Measurements from ENCODE around the gene TBCCD1.

DNA sequence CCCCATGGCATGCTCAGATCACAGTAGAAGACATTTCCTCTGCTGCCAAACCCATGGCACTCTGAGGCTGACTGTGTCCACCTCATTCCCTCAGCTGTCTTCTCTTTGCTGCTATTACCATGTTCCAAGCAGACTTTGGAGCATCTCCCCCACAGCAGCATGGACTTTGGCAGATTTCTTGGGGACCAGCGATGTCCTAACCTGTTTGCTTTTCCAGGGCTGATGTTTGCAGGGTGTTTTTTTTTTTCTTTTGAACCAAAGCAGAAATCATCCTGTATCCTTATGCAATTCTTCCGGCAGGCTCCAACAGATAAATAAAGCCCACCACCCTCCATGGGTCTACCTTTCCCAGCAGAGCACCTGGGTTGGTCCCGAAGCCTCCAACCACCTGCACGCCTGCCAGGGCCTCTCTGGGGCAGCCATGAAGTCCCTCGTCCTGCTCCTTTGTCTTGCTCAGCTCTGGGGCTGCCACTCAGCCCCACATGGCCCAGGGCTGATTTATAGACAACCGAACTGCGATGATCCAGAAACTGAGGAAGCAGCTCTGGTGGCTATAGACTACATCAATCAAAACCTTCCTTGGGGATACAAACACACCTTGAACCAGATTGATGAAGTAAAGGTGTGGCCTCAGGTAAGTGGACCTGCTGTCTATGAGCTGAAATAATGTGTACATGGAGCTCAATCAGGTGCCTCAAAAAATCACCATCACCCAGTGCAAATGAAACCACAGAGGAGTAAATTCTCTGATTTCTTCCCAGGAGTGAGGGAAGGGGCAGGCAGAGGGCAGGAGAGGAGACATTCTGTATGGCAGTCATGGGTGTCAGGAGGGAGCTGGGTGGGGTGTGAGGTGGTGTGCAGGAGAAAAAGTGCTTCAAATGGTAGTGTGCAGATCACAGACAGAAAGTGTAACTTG, 45.8 kb upstream of the TBCCD1 start, which contains the start of gene AHSG:
- TF ChIP-seq EZH2 (IDR thresholded peaks at IDR 0.05; ENCODE audit: borderline replicate concordance) = no peak
- TF ChIP-seq, protein P1, sequence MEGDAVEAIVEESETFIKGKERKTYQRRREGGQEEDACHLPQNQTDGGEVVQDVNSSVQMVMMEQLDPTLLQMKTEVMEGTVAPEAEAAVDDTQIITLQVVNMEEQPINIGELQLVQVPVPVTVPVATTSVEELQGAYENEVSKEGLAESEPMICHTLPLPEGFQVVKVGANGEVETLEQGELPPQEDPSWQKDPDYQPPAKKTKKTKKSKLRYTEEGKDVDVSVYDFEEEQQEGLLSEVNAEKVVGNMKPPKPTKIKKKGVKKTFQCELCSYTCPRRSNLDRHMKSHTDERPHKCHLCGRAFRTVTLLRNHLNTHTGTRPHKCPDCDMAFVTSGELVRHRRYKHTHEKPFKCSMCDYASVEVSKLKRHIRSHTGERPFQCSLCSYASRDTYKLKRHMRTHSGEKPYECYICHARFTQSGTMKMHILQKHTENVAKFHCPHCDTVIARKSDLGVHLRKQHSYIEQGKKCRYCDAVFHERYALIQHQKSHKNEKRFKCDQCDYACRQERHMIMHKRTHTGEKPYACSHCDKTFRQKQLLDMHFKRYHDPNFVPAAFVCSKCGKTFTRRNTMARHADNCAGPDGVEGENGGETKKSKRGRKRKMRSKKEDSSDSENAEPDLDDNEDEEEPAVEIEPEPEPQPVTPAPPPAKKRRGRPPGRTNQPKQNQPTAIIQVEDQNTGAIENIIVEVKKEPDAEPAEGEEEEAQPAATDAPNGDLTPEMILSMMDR (IDR thresholded peaks at IDR 0.05; ENCODE audit: poor library complexity) = no peak
